ENCODE results near the gene SLC19A1.
"Not testable (repeated sequence)": the region's sequence is repeated elsewhere in the genome, so short reads cannot be mapped to it uniquely, and the experiment has no call there.

Gene SLC19A1

GRCh38 chr21:45504021-45504515 lies 38.2 kb downstream of the SLC19A1 start:
- DNase-seq: no peak

GRCh38 chr21:45503226-45503625 lies 39.0 kb downstream of the SLC19A1 start:
- not testable (repeated sequence) for DNase-seq

DNA sequence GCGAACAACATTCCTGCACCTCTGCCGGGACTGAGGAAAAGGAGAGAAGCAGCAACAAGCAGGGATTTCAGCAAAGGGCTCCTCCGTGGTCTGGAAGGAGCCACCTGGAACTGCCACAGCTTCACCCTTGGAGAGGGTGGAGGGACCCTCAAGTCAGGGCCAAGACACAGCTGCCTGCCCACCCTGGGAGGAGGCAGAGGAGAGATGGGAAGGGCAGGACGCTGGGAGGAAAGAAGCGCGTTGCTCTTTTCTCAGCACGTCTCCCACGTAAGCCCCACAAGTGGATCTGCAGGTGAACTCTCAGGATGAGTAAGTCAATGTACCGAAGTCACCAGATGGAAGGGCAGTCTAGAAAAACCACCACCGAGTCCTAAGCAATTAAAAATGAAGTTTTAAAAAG lies 39.6 kb downstream of the SLC19A1 start:
- DNase-seq: no peak

- no peak for DNase-seq
Measured at GRCh38 chr21:45502006-45502345, 40.3 kb downstream of the SLC19A1 start.

DNA sequence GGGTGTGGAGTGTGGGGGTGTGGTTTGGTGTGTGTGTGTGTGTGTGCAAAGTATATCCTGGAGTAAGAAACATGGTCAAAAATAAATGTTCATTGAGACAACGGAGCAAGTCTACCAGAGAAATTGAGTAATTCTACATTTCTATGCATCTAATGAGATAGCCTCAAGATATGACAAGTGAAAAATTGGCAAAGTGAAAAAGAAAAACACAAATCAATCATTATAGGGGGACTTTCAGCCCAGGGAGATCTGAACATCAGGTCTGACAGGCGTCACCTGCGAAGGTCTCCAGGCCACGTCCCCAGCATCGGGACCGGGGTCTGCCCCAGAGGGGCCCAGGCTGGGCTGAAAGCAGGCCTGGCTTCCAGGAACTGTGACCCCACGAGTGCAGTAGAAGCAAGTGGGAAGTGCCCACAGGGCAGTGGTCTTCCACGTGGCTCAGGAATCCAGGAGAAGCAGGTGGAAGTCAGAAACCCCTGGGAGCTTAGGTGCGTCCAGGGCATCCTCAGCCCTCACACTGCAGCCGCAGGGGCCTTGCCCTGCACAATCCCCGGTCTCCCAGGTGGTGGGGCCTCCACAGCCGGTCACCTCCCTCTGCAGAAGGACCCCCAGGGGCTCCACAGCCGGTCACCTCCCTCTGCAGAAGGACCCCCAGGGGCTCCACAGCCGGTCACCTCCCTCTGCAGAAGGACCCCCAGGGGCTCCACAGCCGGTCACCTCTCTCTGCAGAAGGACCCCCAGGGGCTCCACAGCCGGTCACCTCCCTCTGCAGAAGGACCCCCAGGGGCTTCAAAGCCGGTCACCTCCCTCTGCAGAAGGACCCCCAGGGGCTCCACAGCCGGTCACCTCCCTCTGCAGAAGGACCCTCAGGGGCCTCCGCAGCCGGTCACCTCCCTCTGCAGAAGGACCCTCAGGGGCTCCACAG lies 40.9 kb downstream of the SLC19A1 start:
- not testable (repeated sequence) for DNase-seq

DNA sequence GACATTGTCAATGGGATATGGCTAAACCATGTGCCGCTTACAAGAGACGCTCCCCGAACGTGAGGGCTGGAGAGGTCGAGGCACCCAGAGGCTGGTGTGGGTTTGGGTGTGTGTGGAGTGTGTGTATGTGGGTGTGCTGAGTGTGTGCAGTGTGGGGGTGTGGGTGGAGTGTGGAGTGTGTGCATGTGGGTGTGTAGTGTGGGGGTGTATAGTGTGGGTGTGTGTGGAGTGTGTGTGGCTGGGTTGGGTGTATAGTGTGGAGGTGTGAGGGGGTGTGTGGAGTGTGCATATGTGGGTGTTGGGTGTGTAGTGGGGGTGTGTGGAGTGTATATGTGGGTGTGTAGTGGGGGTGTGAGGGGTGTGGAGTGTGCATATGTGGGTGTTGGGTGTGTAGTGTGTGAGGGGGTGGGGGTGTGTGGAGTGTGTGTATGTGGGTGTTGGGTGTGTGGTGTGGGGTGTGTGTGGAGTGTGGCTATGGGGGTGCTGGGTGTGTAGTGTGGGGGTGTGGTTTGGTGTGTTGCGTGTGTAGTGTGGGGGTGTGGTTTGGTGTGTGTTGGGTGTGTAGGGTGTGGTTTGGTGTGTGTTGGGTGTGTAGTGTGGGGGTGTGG lies 42.2 kb downstream of the SLC19A1 start:
- DNase-seq: no peak

DNA sequence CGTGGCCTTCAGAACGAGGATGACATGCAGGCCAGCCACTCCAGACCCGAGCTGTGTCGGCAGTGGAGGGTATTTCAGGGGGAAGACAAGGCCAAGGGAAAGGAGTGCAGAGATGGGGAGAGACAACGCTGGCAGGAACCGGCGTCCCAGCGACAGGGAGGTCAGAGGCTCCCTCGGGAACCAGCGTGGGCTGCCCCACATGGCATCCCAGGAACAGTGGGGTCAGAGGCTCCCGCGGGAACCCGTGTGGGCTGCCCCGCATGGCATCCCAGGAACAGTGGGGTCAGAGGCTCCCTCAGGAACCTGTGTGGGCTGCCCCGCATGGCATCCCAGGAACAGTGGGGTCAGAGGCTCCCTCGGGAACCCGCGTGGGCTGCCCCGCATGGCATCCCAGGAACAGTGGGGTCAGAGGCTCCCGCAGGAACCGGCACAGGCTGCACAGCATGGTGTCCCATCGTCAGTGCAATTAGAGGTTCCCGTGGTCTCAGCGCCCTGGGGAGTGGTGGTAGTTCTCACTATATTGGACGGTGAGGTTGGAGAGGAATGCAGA lies 43.0 kb downstream of the SLC19A1 start:
- no peak for DNase-seq

GRCh38 chr21:45498646-45499000 lies 43.6 kb downstream of the SLC19A1 start:
- no peak for DNase-seq

GRCh38 chr21:45497846-45498645 lies 44.2 kb downstream of the SLC19A1 start:
- DNase-seq: no peak

- DNase-seq: no peak
Measured at GRCh38 chr21:45496968-45497845, 45.0 kb downstream of the SLC19A1 start.

GRCh38 chr21:45496151-45496967 lies 45.9 kb downstream of the SLC19A1 start:
- DNase-seq: no peak

- no peak for DNase-seq
Measured at GRCh38 chr21:45494851-45495680, 47.2 kb downstream of the SLC19A1 start.

DNA sequence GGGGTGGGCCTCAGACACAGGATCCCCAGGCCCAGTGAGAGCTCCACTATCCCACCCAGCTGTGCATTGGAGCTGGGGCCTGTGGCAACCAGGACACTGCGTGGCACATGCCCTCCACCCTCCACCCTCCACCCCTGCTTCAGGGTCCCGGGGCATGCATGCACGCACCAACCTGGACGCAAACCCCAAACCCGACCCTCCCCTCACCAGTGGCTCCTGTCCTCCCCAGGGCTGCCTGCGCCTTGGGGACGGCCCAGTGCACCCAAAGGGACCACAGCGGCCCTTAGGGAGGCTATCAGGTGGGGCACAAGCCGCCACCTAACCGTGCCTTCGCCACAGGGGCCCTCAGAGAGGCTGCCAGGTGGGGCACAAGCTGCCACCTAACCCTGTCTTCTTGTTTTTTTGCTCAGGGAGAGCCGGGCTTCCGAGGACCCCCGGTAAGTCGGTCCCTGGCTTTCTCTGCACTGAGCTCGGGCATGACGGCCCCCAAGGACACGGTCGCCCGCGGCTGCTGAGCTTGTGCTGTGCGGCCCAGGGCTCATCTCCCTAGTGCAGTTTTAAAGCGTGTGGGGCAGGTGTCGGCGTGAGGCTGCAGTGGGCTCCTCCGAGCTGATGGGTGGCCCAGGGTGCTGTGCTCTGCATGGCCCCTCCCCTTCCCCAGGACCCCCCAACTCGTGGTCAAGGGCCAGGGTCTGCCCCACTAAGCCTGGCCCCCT lies 47.9 kb downstream of the SLC19A1 start:
- no peak for DNase-seq

DNA sequence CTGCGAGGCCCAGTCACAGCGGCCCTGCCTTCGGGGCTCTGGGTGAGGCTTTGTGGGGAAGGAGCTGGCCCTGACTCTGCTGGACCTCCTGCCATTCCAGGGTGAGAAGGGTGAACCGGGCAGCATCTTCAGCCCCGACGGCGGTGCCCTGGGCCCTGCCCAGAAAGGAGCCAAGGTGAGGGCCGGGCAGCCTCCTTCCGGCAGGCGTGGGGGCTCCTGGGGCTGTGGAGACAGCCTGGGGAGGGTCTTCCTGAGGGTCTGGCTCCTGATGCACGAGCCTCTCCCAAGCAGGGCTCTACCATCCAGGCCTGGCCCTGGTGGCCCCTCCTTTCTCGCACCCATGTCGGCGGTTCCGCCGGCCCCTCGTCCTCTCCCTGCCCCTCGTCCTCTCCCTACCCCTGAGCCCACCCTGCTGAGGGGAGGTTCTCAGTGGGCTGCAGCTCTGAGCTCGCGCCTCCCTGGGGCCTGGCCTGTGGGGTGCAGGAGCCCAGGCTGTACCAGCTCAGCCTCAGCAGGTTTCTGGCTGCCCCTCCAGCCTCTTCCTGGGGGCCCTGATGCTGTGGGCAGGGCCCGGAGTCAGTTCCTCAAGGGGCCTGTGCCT lies 48.7 kb downstream of the SLC19A1 start:
- DNase-seq: no peak

DNA sequence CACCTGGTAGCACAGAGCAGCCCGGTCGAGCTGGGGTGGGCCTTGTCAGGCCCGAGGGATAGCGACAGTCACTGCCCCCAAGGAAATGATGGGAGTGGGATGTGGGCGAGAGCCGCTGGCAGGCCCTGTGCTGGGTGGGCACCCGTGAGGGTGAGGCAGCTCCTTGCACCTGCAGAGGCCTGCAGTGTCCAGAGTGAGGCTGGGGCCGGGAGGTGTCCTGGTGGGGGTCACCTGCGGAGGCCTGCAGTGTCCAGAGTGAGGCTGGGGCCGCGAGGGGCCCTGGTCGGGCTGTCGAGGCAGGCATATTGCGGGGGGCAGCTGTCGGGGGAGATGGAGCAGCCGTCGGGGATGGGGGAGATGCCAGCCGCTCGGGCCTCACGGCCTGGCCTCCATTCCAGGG lies 49.5 kb downstream of the SLC19A1 start:
- DNase-seq: no peak

- DNase-seq: no peak
Measured at GRCh38 chr21:45491623-45492022, 50.6 kb downstream of the SLC19A1 start.

DNA sequence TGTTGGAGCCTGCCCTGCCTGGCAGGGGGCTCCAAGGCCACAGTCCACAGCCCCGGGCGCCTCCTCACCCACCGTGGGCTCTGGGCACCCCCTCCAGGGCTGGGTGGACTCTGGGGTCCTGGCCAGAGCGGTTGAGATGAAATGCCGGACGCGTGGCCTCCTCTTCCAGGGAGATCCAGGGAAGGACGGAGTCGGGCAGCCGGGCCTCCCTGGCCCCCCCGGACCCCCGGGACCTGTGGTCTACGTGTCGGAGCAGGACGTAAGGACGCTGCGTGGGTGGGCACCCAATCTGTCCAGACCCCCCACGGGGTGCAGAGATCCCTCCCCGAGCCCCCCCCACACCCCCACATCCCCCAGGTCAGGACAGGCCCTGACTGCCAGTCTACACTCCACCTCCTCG lies 51.2 kb downstream of the SLC19A1 start:
- no peak for DNase-seq

- DNase-seq: no peak
Measured at GRCh38 chr21:45490049-45490731, 52.0 kb downstream of the SLC19A1 start.

DNA sequence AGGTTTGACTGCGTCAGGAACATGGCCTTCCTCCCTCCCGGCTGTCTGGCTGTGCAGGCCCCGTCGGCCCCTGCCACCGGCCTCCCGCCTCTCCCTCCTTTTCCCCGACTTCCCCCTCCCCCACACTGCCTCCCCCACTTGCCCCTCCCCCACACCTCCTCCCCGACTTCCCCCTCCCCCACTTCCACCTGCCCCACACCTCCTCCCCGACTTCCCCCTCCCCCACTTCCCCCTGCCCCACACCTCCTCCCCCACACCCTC lies 52.6 kb downstream of the SLC19A1 start:
- DNase-seq: no peak

All from inflammatory macrophage (primary cell).